WERI-Rb-1 (cell line): Measurements from ENCODE around the gene PIM3.

ENCODE experiments used
- DNase-seq: peaks from one replicate; pipeline ENCODE4 v3.0.0-alpha.2; 2020
- H3K27ac ChIP-seq: fragments of 250-450 bp; sonication (Bioruptor Pico); 2 replicates; pipeline ENCODE4 v1.5.1; 2020; ENCODE audit warnings: mild to moderate bottlenecking, moderate library complexity
- H3K27me3 ChIP-seq: fragments of 250-450 bp; sonication (Bioruptor Pico); 2 replicates; pipeline ENCODE4 v1.5.1; 2021; ENCODE audit warnings: mild to moderate bottlenecking, low read depth, moderate library complexity; ENCODE audit not compliant: insufficient read depth, severe bottlenecking
- H3K36me3 ChIP-seq: fragments of 250-450 bp; sonication (Bioruptor Pico); 2 replicates; pipeline ENCODE4 v1.5.1; 2020; ENCODE audit warnings: mild to moderate bottlenecking, moderate library complexity
- H3K4me3 ChIP-seq: 2 replicates; pipeline ENCODE4 v1.5.1; 2011; ENCODE audit warnings: low read depth, mild to moderate bottlenecking, control low read depth, low read length
- H3K9me3 ChIP-seq: fragments of 250-450 bp; sonication (Bioruptor Pico); 2 replicates; pipeline ENCODE4 v1.5.1; 2021; ENCODE audit warnings: mild to moderate bottlenecking, moderate library complexity; ENCODE audit not compliant: severe bottlenecking
- TF ChIP-seq, protein P1 (sequence below): IDR thresholded peaks from 2 replicates; pipeline ENCODE4 v1.5.1; 2011; ENCODE audit warnings: low read depth, mild to moderate bottlenecking, control low read depth, inconsistent platforms, low read length

PIM3 gene

GRCh38 chr22:49998718-49999062 is 38.1 kb downstream of the PIM3 start:
- TF ChIP-seq, protein P1, sequence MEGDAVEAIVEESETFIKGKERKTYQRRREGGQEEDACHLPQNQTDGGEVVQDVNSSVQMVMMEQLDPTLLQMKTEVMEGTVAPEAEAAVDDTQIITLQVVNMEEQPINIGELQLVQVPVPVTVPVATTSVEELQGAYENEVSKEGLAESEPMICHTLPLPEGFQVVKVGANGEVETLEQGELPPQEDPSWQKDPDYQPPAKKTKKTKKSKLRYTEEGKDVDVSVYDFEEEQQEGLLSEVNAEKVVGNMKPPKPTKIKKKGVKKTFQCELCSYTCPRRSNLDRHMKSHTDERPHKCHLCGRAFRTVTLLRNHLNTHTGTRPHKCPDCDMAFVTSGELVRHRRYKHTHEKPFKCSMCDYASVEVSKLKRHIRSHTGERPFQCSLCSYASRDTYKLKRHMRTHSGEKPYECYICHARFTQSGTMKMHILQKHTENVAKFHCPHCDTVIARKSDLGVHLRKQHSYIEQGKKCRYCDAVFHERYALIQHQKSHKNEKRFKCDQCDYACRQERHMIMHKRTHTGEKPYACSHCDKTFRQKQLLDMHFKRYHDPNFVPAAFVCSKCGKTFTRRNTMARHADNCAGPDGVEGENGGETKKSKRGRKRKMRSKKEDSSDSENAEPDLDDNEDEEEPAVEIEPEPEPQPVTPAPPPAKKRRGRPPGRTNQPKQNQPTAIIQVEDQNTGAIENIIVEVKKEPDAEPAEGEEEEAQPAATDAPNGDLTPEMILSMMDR, result no peak
- no peak overlapping the region for H3K4me3 ChIP-seq

DNA sequence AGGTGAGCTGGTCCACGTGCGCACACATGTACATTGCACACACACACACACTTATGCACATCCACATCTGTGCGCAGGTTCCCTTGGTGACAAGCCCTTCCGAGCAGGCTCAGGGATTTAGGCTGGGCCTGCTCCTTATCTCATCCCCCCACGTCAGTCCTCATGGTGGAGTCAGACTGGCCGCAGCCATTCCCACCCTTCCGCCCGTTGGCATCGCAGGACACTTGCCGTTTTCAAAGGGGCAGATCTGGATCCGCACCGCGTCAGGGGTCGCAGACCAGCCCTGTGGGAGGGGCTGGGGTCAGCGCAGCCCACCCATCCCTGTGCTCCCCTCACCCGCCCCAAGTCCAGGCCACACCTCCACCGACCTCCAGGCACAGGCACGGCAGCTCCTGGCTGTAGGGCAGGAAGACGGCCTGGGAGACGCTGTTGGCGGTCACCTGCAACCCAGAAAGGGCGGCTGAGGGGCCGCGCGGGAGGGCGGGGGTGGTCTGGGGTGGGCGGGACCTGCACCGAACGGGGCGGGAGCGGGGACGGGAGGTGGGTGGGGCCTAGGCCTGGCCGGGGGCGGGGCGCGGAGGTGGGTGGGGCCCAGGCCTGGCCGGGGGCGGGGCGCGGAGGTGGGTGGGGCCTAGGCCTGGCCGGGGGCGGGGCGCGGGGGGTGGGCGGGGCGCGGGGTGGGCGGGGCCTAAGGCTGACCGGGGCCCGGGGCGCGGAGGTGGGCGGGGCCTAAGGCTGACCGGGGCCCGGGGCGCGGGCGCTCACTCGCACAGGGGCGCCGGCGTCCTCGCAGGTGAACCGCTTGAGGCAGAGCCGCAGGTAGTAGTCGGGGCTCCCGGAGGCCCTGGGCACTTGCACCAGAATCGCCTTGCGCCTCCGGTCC is 38.7 kb downstream of the PIM3 start:
- TF ChIP-seq, protein P1, result no peak

More at GRCh38 chr22:49998718-49999062, 38.1 kb downstream of the PIM3 start:
- no peak for DNase-seq
- H3K27ac ChIP-seq, result no peak overlapping the region
- H3K9me3 ChIP-seq, result no peaks in the 10 kb centered on the region
- H3K36me3 ChIP-seq, result no peaks in the 10 kb centered on the region
- no peaks in the 10 kb centered on the region for H3K27me3 ChIP-seq

GRCh38 chr22:49999946-50000586 is 39.5 kb downstream of the PIM3 start:
- H3K36me3 ChIP-seq, result no peaks in the 10 kb centered on the region
- no peaks in the 10 kb centered on the region for H3K27me3 ChIP-seq
- H3K27ac ChIP-seq, result no peak overlapping the region
- TF ChIP-seq, protein P1, result no peak
- no peak overlapping the region for H3K4me3 ChIP-seq
- DNase-seq, result no peak
- no peaks in the 10 kb centered on the region for H3K9me3 ChIP-seq

More for the DNA sequence above, 38.7 kb downstream of the PIM3 start:
- no peak for DNase-seq
- H3K27me3 ChIP-seq, result no peaks in the 10 kb centered on the region
- no peak overlapping the region for H3K27ac ChIP-seq
- H3K4me3 ChIP-seq, result no peak overlapping the region
- no peaks in the 10 kb centered on the region for H3K36me3 ChIP-seq
- no peaks in the 10 kb centered on the region for H3K9me3 ChIP-seq

- H3K27ac ChIP-seq, result no peak overlapping the region
- TF ChIP-seq, protein P1, result no peak
- H3K27me3 ChIP-seq, result no peaks in the 10 kb centered on the region
- H3K4me3 ChIP-seq, result no peak overlapping the region
- DNase-seq, result no peak
- no peaks in the 10 kb centered on the region for H3K36me3 ChIP-seq
- H3K9me3 ChIP-seq, result no peaks in the 10 kb centered on the region
These were observed 40.2 kb downstream of the PIM3 start for GRCh38 chr22:50000587-50001387.

- Histone ChIP-seq H3K4me3 (no peak overlapping the region), H3K27me3 (no peaks in the 10 kb centered on the region), H3K27ac (no peak overlapping the region), H3K9me3 (no peaks in the 10 kb centered on the region), H3K36me3 (no peaks in the 10 kb centered on the region)
- DNase-seq, result peak; percentile 14
- TF ChIP-seq, protein P1, result no peak
These were observed 41.0 kb downstream of the PIM3 start for GRCh38 chr22:50001388-50002231.
